Measurements from ENCODE around the gene ANKRD11. TPM values are rescaled to one million over a fixed set of nuclear protein-coding genes. Genes with fewer than 3 reads are reported as not detected.
"Not testable (repeated sequence)": the region's sequence is repeated elsewhere in the genome, so short reads cannot be mapped to it uniquely, and the experiment has no call there.

The ANKRD11 gene
- total RNA-seq, 1 donor from 2014 or later: 367 TPM

DNA sequence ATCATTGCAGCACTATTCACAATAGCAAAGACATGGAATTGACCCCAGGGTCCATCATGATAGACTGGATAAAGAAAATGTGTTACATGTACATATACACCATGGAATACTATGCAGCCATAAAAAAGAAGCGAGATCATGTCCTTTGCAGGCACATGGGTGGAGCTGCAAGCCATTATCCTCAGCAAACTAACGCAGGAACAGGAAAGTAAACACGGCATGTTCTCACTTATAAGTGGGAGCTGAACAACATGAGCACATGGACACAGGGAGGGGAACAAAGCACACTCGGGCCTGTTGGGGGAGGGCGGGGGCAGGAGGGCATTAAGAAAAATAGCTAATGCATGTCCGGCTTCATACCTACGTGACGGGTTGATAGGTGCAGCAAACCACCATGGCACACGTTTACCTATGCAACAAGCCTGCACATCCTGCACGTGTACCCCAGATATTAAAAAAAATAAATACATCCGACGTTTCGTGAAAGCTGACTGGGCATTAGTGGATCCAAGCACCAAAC is 243.9 kb downstream of the ANKRD11 start:
- TF ChIP-seq, protein P1, sequence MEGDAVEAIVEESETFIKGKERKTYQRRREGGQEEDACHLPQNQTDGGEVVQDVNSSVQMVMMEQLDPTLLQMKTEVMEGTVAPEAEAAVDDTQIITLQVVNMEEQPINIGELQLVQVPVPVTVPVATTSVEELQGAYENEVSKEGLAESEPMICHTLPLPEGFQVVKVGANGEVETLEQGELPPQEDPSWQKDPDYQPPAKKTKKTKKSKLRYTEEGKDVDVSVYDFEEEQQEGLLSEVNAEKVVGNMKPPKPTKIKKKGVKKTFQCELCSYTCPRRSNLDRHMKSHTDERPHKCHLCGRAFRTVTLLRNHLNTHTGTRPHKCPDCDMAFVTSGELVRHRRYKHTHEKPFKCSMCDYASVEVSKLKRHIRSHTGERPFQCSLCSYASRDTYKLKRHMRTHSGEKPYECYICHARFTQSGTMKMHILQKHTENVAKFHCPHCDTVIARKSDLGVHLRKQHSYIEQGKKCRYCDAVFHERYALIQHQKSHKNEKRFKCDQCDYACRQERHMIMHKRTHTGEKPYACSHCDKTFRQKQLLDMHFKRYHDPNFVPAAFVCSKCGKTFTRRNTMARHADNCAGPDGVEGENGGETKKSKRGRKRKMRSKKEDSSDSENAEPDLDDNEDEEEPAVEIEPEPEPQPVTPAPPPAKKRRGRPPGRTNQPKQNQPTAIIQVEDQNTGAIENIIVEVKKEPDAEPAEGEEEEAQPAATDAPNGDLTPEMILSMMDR (IDR thresholded peaks at IDR 0.05; ENCODE audit: partially characterized antibody, unreplicated experiment): no peak
- H3K36me3 Mint-ChIP-seq (ENCODE audit: unreplicated experiment): peaks cover 9% of the 10 kb centered on the region
- DNase-seq: no peak
- H3K27me3 Mint-ChIP-seq (ENCODE audit: unreplicated experiment): peaks cover 7% of the 10 kb centered on the region
- H3K4me3 Mint-ChIP-seq (ENCODE audit: unreplicated experiment): peak overlapping the region; percentile 78
- H3K9me3 Mint-ChIP-seq (ENCODE audit: unreplicated experiment): peaks cover 12% of the 10 kb centered on the region
- H3K27ac Mint-ChIP-seq (ENCODE audit: unreplicated experiment): peak overlapping the region; percentile 7
- H3K4me1 Mint-ChIP-seq (ENCODE audit: low read depth, unreplicated experiment): no peaks in the 10 kb centered on the region

DNA sequence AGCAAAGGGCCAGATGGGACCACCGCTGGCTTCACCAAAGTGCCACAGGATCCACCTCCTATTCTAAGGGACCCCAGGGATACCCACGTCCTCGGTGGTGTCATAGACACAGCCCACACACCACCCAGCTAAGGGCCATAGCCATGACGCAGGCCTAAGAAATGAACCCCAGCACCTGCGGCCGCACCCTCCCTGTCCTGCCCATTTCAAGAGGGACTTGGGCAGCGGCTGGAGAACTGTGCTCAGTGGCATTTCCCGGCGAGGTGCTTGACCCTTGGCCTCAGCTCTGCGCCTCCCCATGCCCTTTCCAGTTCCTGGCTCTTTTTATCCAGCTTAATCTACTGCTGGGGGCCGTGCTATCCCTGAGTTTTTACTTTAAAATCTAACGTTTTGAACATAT is 245.6 kb downstream of the ANKRD11 start:
- Mint-ChIP-seq H3K27ac (ENCODE audit: unreplicated experiment) (no peak overlapping the region), H3K4me3 (ENCODE audit: unreplicated experiment) (no peak overlapping the region), H3K36me3 (ENCODE audit: unreplicated experiment) (peaks cover 1% of the 10 kb centered on the region), H3K4me1 (ENCODE audit: low read depth, unreplicated experiment) (no peaks in the 10 kb centered on the region), H3K9me3 (ENCODE audit: unreplicated experiment) (peaks cover 9% of the 10 kb centered on the region), H3K27me3 (ENCODE audit: unreplicated experiment) (peaks cover 10% of the 10 kb centered on the region)
- no peak for DNase-seq
- TF ChIP-seq, protein P1 (IDR thresholded peaks at IDR 0.05; ENCODE audit: partially characterized antibody, unreplicated experiment): no peak

DNA sequence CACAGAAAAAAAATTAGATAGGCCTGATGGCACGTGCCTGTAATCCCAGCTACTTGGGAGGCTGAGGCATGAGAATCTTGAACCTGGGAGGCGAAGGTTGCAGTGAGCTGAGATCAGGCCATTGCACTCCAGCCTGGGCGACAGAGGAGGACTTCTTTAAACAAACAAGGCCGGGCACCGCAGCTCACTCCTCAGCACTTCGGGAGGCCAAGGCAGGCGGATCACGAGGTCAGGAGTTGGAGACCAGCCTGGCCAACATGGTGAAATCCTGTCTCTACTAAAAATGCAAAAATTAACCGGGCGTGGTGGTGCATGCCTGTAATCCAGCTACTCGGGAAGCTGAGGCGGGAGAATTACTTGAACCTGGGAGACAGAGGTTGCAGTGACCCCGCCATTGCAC is 246.1 kb downstream of the ANKRD11 start:
- peaks cover 12% of the 10 kb centered on the region for H3K27me3 Mint-ChIP-seq (ENCODE audit: unreplicated experiment)
- H3K9me3 Mint-ChIP-seq (ENCODE audit: unreplicated experiment); H3K4me1 Mint-ChIP-seq (ENCODE audit: low read depth, unreplicated experiment); H3K36me3 Mint-ChIP-seq (ENCODE audit: unreplicated experiment); H3K27ac Mint-ChIP-seq (ENCODE audit: unreplicated experiment); DNase-seq; H3K4me3 Mint-ChIP-seq (ENCODE audit: unreplicated experiment): not testable (repeated sequence)

DNA sequence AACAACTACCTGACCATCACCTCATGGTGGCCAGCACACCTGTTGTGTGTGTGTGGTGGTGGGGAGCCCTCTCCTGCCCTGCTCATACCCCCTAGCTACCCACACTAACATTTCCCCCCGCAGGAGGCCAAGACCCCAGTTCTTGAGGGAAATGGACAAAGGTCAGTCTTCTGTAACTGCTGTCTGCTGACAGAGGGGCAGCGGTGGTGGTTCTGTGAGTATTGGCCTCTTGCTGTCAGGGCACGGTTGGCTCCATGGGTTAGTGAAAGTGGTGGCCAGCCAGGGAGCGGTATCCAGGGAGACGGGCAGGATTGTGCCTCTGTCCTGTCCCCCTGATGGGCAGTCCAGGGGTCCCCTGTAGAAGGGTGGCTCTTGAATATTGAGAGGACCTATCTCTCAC is 246.7 kb downstream of the ANKRD11 start:
- H3K9me3 Mint-ChIP-seq (ENCODE audit: unreplicated experiment): peaks cover 9% of the 10 kb centered on the region
- H3K27ac Mint-ChIP-seq (ENCODE audit: unreplicated experiment): no peak overlapping the region
- no peaks in the 10 kb centered on the region for H3K36me3 Mint-ChIP-seq (ENCODE audit: unreplicated experiment)
- no peak overlapping the region for H3K4me3 Mint-ChIP-seq (ENCODE audit: unreplicated experiment)
- H3K4me1 Mint-ChIP-seq (ENCODE audit: low read depth, unreplicated experiment): no peaks in the 10 kb centered on the region
- TF ChIP-seq, protein P1 (IDR thresholded peaks at IDR 0.05; ENCODE audit: partially characterized antibody, unreplicated experiment): no peak
- DNase-seq: no peak
- peaks cover 12% of the 10 kb centered on the region for H3K27me3 Mint-ChIP-seq (ENCODE audit: unreplicated experiment)

DNA sequence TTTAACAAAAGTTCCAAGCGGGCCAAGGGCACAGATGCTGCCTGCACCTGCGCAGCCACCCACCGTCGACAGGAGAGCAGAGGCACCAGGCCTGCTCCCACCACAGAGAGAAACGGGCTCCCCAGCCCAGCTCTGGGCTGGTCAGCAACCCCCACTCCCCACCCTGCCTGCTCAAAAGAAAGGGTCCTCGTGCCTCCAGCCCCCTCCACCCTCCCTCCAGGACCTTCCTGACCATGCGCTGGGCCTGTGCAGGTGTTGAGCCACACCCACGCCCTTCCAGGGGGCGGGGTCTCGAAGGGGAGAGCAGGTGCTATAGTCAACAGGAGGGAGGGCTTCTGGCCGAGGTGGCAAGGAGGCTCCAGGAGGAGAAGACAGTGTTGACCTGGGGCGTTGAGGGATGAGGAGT is 247.6 kb downstream of the ANKRD11 start:
- no peak overlapping the region for H3K4me3 Mint-ChIP-seq (ENCODE audit: unreplicated experiment)
- H3K9me3 Mint-ChIP-seq (ENCODE audit: unreplicated experiment): peaks cover 9% of the 10 kb centered on the region
- no peak overlapping the region for H3K27ac Mint-ChIP-seq (ENCODE audit: unreplicated experiment)
- no peak for DNase-seq
- H3K27me3 Mint-ChIP-seq (ENCODE audit: unreplicated experiment): peaks cover 12% of the 10 kb centered on the region
- no peaks in the 10 kb centered on the region for H3K4me1 Mint-ChIP-seq (ENCODE audit: low read depth, unreplicated experiment)
- TF ChIP-seq, protein P1 (IDR thresholded peaks at IDR 0.05; ENCODE audit: partially characterized antibody, unreplicated experiment): no peak
- H3K36me3 Mint-ChIP-seq (ENCODE audit: unreplicated experiment): no peaks in the 10 kb centered on the region
